ENCODE data around the gene PTTG1IP.

DNA sequence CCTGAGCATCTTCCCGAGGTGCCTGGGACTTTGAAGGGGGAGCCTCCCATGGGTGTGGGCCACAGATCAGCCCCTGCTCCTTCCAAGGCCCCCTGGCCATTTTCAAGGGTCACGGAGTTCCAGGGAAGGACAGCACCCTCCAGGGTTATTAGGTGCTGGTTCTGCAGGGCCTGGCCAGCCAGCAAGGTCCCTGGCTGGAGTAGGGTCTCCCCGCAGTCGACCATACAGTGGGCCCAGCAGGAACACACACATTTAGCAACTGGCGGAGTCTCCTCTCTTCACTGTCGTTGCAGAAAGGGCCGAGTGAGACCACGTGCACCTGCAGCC, 37.9 kb downstream of the PTTG1IP start:
- no peak for TF ChIP-seq CTCF (IDR thresholded peaks at IDR 0.05)
- no peak for TF ChIP-seq EZH2 (IDR thresholded peaks at IDR 0.05; ENCODE audit: borderline replicate concordance, insufficient read depth, low read depth, low read length, poor library complexity, severe bottlenecking)
